ENCODE results near the gene MICU1.
"Not testable (repeated sequence)": the region's sequence is repeated elsewhere in the genome, so short reads cannot be mapped to it uniquely, and the experiment has no call there.

MICU1 gene

GRCh38 chr10:72379062-72379461 is 246.8 kb downstream of the MICU1 start:
- DNase-seq = no peak

DNA sequence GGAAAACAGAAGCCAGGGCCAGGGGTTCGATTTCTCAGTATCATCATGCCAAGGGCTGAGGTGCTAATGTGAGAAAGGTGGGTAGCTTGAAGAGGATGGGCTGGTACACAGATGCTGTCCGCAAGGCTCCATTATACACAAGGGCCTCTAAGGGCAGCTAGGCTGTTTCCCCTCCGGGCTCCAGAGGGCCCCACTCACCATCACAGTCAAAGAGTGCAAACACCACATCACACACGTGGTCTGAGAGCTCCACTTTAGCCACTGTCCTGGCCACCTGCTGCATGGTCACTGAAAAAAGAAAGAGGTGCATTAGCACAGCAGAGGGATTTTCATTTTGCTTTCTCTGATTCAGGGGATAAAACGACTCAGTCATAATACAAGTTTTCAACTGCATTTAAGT is 250.3 kb downstream of the MICU1 start:
- DNase-seq = no peak

GRCh38 chr10:72375173-72375572 is 250.7 kb downstream of the MICU1 start:
- DNase-seq = no peak

DNA sequence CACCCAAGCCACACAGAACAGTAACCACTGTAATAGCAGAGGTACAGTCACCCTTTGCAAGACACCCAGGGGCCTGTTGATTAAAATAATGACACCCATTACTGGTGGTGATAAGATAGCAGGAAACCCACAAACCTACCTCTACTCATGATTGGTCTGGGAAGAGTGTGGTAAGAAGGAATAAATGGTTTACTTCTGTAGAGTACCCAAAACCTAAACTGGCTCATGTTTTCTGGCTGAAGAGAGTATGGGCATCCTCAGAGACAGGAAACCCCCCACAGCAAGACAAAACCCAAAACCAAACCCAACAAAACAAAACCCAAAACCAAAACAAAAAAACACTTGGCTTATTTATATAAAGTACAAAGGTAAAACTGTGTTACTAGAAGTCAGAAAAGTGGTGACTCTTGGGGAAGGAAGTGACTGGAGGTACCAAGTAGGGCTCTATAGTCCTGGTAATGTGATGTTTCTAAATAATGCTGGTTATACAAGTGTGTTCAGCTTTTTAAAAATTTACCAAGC is 255.6 kb downstream of the MICU1 start:
- DNase-seq = no peak

DNA sequence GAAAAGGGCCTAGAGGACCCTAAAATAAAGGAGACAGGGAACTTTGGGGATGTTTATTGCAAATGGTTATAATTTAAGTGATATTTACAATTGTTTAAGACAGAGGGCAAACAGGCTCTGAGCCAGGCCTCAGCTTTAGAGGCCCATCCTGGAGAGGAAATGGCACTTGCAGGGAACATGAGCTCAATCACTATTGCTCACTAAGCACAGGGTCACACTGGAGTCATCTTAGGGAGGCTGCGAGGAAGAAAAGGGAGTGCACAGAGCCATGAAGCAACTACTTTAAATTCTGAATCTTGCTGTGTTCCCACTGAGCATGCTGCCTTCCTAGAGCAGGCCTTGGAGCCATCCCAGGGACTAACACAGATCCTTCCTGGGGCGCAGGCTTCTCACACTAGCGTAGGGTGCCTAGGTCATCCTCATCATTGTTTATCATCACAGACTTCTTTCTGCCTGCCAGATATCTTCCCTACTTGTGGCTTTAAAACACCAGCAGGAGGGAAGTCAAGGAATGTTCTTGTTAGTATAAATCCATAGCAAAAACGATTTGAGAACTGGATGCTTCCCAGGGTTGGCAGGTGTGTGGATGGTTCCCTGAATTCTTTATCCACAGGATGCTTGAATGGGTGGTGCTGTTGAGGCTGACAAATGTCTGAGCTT is 258.4 kb downstream of the MICU1 start:
- DNase-seq = no peak

- DNase-seq = no peak
Measured at GRCh38 chr10:72365106-72365895, 260.6 kb downstream of the MICU1 start.

DNA sequence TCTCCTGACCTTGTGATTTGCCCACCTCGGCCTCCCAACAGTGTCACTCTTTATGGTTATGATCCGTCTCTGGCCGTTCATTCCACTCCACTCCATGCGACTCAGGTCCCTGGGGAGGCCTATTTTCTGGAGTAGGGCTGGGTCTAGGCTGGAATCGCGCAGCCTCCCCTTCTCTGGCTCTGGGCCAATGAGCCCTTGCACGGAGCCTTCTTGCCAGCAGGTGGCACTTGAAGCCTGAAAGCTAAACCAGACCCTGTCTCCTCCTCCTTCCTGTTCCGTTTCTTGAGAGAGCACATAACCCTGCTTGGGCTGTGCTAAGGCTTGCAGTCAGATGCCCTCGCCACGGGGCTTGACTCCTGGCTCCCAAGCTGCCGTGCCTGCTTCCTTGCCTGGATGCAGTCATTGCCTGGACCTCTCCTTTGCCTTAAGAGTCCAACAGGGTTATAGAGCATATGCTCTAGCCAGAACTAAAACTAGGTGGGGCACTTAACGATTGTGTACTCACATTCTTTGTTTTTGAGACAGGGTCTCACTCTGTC is 261.6 kb downstream of the MICU1 start:
- peak; percentile 84 for DNase-seq

DNA sequence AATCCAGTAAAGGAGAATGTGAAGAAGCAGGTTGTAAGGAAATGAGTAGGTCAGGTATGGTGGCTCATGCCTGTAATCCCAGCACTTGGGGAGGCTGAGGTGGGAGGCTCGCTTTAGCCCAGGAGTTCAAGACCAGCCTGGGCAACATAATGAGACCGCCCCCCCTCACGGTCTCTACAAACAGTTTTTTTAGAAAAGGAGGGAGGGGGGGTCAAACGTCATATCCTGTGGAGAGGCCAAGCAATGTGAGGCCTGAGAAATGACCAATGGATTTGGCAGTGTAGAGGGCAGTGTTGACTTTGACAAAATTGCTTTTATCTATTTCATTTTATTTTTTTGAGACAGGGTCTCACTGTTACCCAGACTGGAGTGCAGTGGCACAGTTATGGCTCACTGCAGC is 268.9 kb downstream of the MICU1 start:
- DNase-seq = no peak

DNA sequence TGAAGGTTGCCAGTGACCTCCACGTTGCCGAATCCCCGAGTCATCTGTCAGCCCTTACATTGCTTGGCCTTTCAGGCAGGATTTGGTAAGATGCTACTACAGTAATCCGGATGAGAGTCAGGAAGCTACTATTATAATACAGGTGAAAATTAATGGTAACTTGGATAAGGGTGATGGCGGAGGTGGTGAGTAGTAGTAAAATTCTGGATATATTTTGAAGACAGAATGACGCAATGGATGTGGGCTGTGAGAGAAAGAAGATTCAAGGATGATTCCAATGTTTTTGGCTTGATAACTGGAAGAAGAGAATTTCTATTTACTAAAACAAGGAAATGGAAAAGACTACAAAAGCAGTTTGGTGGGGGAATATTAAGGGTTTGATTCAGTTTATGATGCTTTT is 269.8 kb downstream of the MICU1 start:
- DNase-seq = no peak

- DNase-seq = no peak
Measured at GRCh38 chr10:72355214-72355555, 270.7 kb downstream of the MICU1 start.

GRCh38 chr10:72354356-72355213 is 271.3 kb downstream of the MICU1 start, which contains the start of gene DNAJB12:
DNAJB12 (minus strand) TSS chr10:72354919; CDS start chr10:72354897, 22 bp downstream.
- DNase-seq = peak; percentile 88

DNA sequence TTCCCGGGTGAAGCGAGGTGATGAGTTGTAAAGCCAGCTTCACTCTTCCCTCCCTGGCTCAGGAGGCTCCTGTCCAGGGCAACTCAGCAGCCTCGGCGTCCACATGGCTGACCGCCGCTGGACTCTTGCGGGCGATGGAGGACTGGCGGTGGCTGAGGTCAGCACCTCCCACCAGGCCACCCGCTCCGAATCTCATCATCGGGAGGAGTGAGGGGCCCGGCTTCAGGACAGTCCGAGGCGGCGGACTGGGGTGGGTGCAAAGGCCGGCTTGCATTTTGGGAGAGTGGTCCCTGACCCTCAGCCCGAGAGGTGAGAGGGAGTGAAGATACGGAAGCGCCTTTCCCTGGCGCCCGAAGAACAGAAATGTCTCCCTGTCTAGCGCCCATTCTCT is 271.9 kb downstream of the MICU1 start:
- no peak for DNase-seq

DNA sequence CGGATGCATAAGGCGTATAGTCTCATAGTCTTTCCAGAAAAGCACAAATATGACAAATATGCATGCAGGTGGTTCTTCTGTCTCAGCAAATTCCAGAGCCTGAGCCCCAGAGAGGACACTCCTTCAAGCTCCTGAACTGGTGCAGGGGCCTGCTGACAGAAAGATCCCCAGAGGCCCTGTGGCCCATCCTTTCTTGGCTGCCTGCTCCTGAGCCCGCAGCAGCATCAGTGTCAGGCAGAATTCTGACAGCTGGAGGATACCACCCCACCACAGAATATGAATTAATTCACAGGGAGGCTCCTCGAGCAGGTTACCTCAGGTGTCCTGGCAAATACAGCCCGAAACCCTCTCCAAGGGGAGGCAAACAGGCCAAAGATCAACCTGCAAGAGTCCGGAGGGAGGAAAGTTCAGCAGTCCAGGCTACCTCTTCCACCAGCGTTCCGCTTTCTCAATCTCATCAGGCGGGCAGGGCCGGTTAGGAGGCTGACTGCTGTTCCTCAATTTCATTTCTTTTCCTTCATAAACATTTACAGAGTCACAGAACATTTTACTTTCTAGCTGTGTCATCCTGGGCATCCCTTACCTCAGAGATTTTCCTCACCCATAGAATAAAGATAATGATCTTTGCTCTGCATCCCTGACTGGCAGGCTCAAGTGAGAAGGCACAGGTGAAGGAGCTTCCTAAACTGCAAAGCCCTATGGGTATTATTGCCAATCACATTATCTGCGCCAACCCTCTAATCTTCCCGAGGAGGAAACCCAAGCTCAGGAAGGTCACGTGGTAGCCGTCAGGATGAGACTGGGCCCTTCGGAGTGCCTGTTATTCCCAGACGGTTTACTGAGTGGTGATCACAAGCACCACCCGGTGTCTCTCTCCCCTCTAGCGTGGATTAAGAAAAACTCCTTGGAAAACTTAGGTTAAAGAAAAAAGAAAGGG is 272.6 kb downstream of the MICU1 start:
- DNase-seq = no peak

DNA sequence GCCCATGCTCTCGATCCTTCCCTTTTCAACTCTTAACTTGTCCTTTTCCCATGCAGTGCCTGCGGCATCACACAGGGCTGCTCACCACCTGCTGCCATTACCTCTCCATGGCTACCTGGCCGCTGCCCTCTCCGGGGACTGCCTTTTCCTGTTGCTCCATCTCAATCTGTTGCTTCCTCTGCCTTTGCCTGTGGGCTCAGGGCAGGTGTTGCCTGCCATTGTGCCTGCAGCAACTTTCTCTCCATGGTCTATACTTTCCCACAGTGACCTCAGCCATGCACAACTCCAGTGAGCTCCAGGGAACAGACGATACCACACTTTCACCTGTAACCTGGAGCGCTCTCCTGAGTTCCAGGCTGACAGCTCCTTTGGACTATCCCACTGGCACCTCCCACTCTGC is 274.4 kb downstream of the MICU1 start:
- no peak for DNase-seq

DNA sequence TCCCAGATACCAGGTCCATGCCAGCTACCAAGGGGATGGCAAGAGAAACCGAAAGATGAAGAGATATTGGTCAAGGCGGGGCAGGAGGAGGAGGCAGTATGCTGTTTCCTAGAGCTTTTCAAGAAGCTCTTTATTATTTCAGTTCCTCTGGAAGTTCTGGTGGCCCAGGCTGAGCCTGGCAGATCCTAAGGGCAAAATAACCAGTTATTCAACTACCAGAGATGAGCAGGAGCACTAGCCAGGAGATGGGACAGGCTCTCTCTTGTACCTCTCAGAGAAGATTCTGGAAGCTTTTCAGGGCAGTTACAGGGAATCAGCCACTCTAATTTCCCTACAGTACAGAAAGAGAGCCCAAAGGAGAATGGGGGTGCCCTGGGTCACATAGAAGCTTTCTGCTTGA is 276.4 kb downstream of the MICU1 start:
- no peak for DNase-seq

DNA sequence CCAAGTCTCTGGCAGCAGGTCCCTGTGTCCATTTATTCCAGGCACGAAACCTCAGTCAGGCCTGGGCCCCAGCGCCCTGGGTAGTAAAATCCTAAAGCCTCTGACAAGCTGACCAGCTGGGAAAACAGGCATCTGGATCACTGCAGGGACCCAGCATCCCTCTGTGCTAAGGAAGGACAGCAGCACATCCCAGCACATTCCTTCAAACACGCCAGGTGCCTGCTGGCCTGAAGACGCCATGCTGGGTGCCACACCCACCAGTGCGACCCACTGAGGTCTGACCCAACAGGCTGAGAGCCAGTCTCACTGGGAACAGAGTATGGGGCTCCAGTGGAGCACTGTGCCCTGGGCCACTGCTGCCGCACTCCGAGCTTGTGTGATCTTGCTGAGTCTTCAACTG is 277.6 kb downstream of the MICU1 start:
- DNase-seq = no peak

DNA sequence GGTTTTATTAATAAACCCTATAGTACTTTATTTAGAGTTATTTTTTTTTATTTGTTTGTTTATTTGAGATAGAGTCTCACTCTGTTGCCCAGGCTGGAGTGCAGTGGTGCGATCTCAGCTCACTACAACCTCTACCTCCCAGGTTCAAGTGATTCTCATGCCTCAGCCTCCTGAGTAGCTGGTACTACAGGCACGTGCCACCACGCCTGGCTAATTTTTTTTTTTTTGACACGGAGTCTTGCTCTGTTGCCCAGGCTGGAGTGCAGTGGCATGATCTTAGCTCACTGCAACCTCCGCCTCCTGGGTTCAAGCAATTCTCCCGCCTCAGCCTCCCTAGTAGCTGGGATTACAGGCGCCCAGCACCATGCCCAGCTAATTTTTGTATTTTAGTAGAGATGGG is 279.8 kb downstream of the MICU1 start:
- DNase-seq = not testable (repeated sequence)

GRCh38 chr10:72344932-72345331 is 280.9 kb downstream of the MICU1 start:
- no peak for DNase-seq

DNA sequence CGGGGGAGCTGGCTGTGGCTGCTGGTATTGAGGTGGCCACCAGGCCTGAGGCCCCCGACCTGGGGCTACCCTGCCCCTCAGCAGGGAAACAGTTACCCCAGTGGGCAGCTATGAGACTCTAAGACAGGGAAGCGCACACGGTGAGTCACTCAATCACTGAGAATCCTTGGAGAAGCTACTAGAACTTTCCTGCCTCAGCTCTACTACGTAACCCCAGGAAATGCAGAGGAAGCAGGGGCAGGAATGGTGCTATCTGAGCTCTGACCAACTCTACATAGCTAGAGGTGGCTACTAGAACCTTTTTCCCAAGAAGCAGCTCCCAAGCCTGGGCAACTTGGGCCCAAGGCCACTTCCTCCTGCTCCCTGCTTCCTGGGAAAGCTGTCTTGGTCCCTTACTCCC is 283.0 kb downstream of the MICU1 start:
- no peak for DNase-seq

GRCh38 chr10:72340510-72341261 is 285.2 kb downstream of the MICU1 start:
- peak; percentile 79 for DNase-seq

DNA sequence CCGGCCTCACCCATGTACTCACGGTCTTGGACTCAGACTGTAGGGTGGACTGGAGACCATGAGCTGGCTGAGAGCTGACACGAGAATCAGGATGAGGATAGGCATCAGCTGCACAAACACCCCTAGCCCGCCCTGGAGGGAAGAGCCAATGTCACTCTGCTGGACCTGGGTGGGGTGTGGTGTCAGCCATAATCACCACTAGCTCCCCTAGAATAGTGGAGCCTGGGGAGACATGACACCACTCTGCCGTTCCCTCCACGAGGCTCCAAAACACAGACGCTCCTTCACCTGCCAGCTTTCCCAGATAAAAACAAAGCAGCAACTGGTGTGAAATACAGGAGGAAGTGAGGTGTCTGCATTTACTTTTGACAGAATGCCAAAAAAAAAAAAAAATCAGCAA is 287.7 kb downstream of the MICU1 start:
- no peak for DNase-seq
